PC-9 (cell line): ENCODE data around the gene ADAM23. TPM values are rescaled to one million over a fixed set of nuclear protein-coding genes. Genes with fewer than 3 reads are reported as not detected.

Source experiments
- BruUV-seq: library from RNA; stranded (reverse); fragments of 400-500 nt; replicated peaks from 2 replicates; lab custom pipeline; 2021; lab: Mats Ljungman, UMichigan
- CTCF ChIA-PET: fragments of 300-600 bp; sonication (Branson Sonifier 250); formaldehyde crosslinking; loops from one replicate; lab custom pipeline; 2022; ENCODE audit warnings: antibody characterized with exemption; lab: Charles Lee
- POLR2A ChIA-PET: fragments of 300-600 bp; sonication (Branson Sonifier 250); formaldehyde crosslinking; loops from one replicate; lab custom pipeline; 2022; ENCODE audit warnings: antibody characterized with exemption; ENCODE audit not compliant: unreplicated experiment; lab: Charles Lee
- DNase-seq, 2 experiments: peaks; one replicate each; pipeline versions ENCODE4 v3.0.0 to v3.0.0-alpha.2; 2015 to 2022; ENCODE audit warnings: mixed read lengths in 1 of 2
- H2AFZ ChIP-seq: fragments of 200-600 bp; sonication (generic); 2 replicates; pipeline ENCODE4 v1.8.1; 2017; ENCODE audit warnings: antibody characterized with exemption
- H3F3A ChIP-seq: fragments of 200-600 bp; sonication (generic); 2 replicates; pipeline ENCODE4 v1.8.1; 2017; ENCODE audit warnings: antibody characterized with exemption, mild to moderate bottlenecking, low read depth; ENCODE audit not compliant: insufficient read depth
- H3K27ac ChIP-seq: fragments of 200-600 bp; sonication (generic); 2 replicates; pipeline ENCODE4 v1.6.1; 2016; ENCODE audit warnings: mixed run types
- H3K27me3 ChIP-seq: fragments of 200-600 bp; sonication (generic); 2 replicates; pipeline ENCODE4 v1.6.1; 2016; ENCODE audit warnings: low read depth, mixed run types; ENCODE audit not compliant: insufficient read depth
- H3K36me3 ChIP-seq: fragments of 200-600 bp; sonication (generic); 2 replicates; pipeline ENCODE4 v1.6.1; 2016; ENCODE audit warnings: low read depth, mixed run types
- H3K4me1 ChIP-seq: fragments of 200-600 bp; sonication (generic); replicated peaks from 2 replicates; pipeline ENCODE4 v1.6.1; 2016; ENCODE audit warnings: mixed run types; ENCODE audit not compliant: insufficient read depth
- H3K4me2 ChIP-seq: fragments of 200-600 bp; sonication (generic); 2 replicates; pipeline ENCODE4 v1.6.1; 2017; ENCODE audit warnings: mixed run types
- H3K4me3 ChIP-seq: fragments of 200-600 bp; sonication (generic); 2 replicates; pipeline ENCODE4 v1.6.1; 2016; ENCODE audit warnings: mixed run types
- H3K79me2 ChIP-seq: fragments of 200-600 bp; sonication (generic); 2 replicates; pipeline ENCODE4 v1.6.1; 2017; ENCODE audit warnings: low read depth, mixed run types
- H3K9me2 ChIP-seq: fragments of 200-600 bp; sonication (generic); 2 replicates; pipeline ENCODE4 v1.8.1; 2017; ENCODE audit warnings: mild to moderate bottlenecking; ENCODE audit not compliant: insufficient read depth
- H3K9me3 ChIP-seq: fragments of 200-600 bp; sonication (generic); 2 replicates; pipeline ENCODE4 v1.8.1; 2016; ENCODE audit warnings: low read depth; ENCODE audit not compliant: insufficient read depth
- H4K20me1 ChIP-seq: fragments of 200-600 bp; sonication (generic); 2 replicates; pipeline ENCODE4 v1.8.1; 2017; ENCODE audit not compliant: insufficient read depth
- EZH2 ChIP-seq: fragments of 200-600 bp; sonication (generic); IDR thresholded peaks from 2 replicates; pipeline ENCODE4 v1.8.0; 2017; ENCODE audit warnings: antibody characterized with exemption, low read depth
- intact Hi-C: fragments of 100-400 bp; cut with micrococcal nuclease; formaldehyde crosslinking; loops from one replicate; pipeline ENCODE4 v1.10.0; 2022; ENCODE audit not compliant: unreplicated experiment
- total RNA-seq: library from RNA; stranded (reverse); gene quantifications from 2 replicates; pipeline ENCODE4 v1.2.3, GENCODE V29; 2021
- TF ChIP-seq, protein P1 (sequence below): fragments of 200-600 bp; sonication (generic); conservative IDR thresholded peaks from 2 replicates; pipeline ENCODE4 v1.6.1; 2017; ENCODE audit warnings: mixed run types, antibody characterized with exemption, mild to moderate bottlenecking, moderate library complexity

Gene ADAM23
- total RNA-seq, 1 experiment from 2014 or later = 12.0 TPM

DNA sequence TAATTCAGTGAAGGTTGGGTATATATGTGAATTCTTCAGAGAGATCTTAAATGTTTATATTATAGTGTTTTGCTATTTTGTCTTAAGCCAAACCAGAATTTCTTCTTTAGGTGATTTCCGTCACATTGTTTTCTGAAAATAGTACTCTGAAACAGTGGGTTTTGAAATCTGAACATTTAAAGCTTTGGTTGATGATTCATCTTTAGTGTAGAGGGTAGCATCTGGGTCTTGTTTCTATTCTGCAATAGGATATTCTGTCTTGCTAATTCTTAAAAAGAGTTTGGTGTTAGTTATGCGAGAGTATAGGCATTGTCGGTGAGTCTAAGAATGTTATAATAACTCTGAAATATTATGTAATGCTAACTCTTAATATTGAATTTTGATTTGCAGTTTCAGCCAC is 129.4 kb downstream of the ADAM23 start:
- ChIA-PET CTCF (no interaction called here), POLR2A (no interaction called here)
- Histone ChIP-seq H3K9me2 (no peaks in the 10 kb centered on the region), H3K27ac (0 out of 2 replicates have a peak overlapping the region, but pooled peaks have one; percentile 39), H3K36me3 (no peaks in the 10 kb centered on the region), H3F3A (no peaks in the 10 kb centered on the region), H3K4me1 (peaks cover 12% of the 10 kb centered on the region; the same call in 1 of the 2 replicates), H3K4me3 (no peak overlapping the region), H3K79me2 (no peaks in the 10 kb centered on the region), H3K27me3 (no peaks in the 10 kb centered on the region), H3K4me2 (peak overlapping the region; percentile 34), H2AFZ (no peak overlapping the region), H3K9me3 (no peaks in the 10 kb centered on the region), H4K20me1 (no peaks in the 10 kb centered on the region)
- BruUV-seq = no TSS peak
- DNase-seq = no peak
- intact Hi-C loops = no loop called here
- no peak for TF ChIP-seq EZH2
- TF ChIP-seq, protein P1, sequence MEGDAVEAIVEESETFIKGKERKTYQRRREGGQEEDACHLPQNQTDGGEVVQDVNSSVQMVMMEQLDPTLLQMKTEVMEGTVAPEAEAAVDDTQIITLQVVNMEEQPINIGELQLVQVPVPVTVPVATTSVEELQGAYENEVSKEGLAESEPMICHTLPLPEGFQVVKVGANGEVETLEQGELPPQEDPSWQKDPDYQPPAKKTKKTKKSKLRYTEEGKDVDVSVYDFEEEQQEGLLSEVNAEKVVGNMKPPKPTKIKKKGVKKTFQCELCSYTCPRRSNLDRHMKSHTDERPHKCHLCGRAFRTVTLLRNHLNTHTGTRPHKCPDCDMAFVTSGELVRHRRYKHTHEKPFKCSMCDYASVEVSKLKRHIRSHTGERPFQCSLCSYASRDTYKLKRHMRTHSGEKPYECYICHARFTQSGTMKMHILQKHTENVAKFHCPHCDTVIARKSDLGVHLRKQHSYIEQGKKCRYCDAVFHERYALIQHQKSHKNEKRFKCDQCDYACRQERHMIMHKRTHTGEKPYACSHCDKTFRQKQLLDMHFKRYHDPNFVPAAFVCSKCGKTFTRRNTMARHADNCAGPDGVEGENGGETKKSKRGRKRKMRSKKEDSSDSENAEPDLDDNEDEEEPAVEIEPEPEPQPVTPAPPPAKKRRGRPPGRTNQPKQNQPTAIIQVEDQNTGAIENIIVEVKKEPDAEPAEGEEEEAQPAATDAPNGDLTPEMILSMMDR = no peak

DNA sequence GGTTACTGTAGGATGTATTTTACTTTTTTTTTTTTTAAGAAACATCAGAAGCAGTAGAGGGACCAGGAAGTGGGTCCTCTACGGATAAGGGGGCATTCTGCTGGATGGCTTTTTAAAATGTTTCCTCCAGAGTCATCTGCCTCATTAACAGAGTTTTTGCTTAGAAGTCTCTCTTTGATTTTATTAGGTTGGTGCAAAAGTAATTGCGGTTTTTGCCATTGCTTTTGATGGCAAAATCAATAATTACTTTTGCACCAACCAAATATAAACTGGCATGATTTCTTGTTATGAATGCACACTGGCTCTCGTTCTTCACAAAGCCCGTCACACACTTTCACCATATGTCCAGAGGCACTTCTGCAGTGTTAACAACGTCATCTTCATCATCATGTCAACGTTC is 130.5 kb downstream of the ADAM23 start:
- no peak overlapping the region for H2AFZ ChIP-seq
- H3K4me1 ChIP-seq = peaks cover 12% of the 10 kb centered on the region; the same call in 1 of the 2 replicates
- H3K36me3 ChIP-seq = no peaks in the 10 kb centered on the region
- TF ChIP-seq, protein P1 = no peak
- no peak for TF ChIP-seq EZH2
- H3K79me2 ChIP-seq = no peaks in the 10 kb centered on the region
- H4K20me1 ChIP-seq = no peaks in the 10 kb centered on the region
- no peak for DNase-seq
- CTCF ChIA-PET = no interaction called here
- H3K9me2 ChIP-seq = no peaks in the 10 kb centered on the region
- POLR2A ChIA-PET = no interaction called here
- no peaks in the 10 kb centered on the region for H3F3A ChIP-seq
- no peak overlapping the region for H3K4me2 ChIP-seq
- intact Hi-C loops = no loop called here
- no peak overlapping the region for H3K27ac ChIP-seq
- no peaks in the 10 kb centered on the region for H3K9me3 ChIP-seq
- no TSS peak for BruUV-seq
- H3K27me3 ChIP-seq = no peaks in the 10 kb centered on the region
- H3K4me3 ChIP-seq = no peak overlapping the region

DNA sequence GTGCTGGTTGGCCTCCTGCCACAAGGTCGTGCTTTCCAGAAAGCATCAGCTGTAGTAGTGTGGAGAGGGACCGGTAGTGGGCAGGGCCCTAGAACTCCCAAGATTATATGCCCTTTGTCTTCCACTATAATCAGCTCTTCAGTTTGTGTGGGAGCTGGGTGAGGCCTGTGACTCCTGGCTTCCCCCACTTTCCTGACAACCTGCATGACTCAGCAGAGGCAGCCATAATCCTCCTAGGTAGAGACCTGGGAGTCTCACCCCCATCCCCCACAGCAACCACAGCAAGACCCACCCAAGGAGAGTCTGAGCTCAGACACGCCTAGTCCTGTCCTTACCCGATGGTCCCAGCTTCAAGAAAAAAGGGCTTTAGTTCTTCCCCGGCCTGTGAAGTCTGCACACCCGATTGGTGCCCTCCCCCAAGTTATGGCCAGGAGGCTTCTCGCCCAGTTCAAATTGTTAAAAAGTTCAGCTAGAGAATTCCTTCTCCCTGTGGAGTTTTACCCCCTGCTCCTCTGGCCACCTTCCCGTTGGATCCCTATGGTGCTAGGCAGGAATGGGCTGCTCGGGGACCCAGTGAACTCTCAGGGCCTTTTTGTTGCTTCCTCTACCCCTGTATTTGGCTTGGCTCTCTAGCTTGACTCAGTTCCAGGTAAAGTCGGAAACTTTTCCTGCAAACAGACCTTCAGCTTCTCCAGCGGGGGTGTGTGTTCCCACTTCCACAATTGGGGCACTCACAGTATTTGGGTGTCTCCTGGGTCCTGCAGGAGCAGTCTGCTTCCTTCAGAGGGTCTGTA is 141.2 kb downstream of the ADAM23 start:
- no peaks in the 10 kb centered on the region for H3K79me2 ChIP-seq
- no peak overlapping the region for H3K27ac ChIP-seq
- H3K36me3 ChIP-seq = no peaks in the 10 kb centered on the region
- no peaks in the 10 kb centered on the region for H4K20me1 ChIP-seq
- H3K4me1 ChIP-seq = 0 out of 2 replicates have a peak, but pooled peaks cover 9% of the 10 kb centered on the region
- no peaks in the 10 kb centered on the region for H3F3A ChIP-seq
- H3K27me3 ChIP-seq = no peaks in the 10 kb centered on the region
- H3K9me2 ChIP-seq = no peaks in the 10 kb centered on the region
- H3K9me3 ChIP-seq = no peaks in the 10 kb centered on the region
- intact Hi-C loops = no loop called here
- H2AFZ ChIP-seq = no peak overlapping the region
- TF ChIP-seq EZH2 = no peak
- TF ChIP-seq, protein P1 = no peak
- no peak overlapping the region for H3K4me3 ChIP-seq
- CTCF ChIA-PET = no interaction called here
- POLR2A ChIA-PET = interaction anchor here (0.6 kb wide), 1 partner anchor 945 kb away, joined by 4 read pairs; the partner anchor contains the start of gene CREB1
- no TSS peak for BruUV-seq
- DNase-seq = peak in 1 of 2 experiments; percentile 0
- no peak overlapping the region for H3K4me2 ChIP-seq
